Suprapubic skin (tissue), 4 donors: ENCODE results near the gene MNS1. TPM values are rescaled to one million over a fixed set of nuclear protein-coding genes. Genes with fewer than 3 reads are reported as not detected.

Source experiments
- DNase-seq, 2 donors: peaks; one replicate each; pipeline ENCODE4 v3.0.0-alpha.2; 2019; ENCODE audit warnings: low spot score in 2 of 2
- H3K27ac ChIP-seq: fragments of 200-600 bp; sonication (generic); one replicate; pipeline ENCODE4 v1.5.1; 2019
- H3K27me3 ChIP-seq: fragments of 200-600 bp; sonication (generic); one replicate; pipeline ENCODE4 v1.5.1; 2019
- H3K36me3 ChIP-seq: fragments of 200-600 bp; sonication (generic); one replicate; pipeline ENCODE4 v1.5.1; 2019
- H3K4me1 ChIP-seq: fragments of 200-600 bp; sonication (generic); one replicate; pipeline ENCODE4 v1.5.1; 2019
- H3K4me3 ChIP-seq: fragments of 200-600 bp; sonication (generic); one replicate; pipeline ENCODE4 v1.5.1; 2019; ENCODE audit warnings: mild to moderate bottlenecking
- H3K9me3 ChIP-seq: fragments of 200-600 bp; sonication (generic); one replicate; pipeline ENCODE4 v1.5.1; 2019
- CTCF ChIP-seq, 2 donors: fragments of 200-600 bp in 1 of 2; fragments of 450-650 bp in 1 of 2; sonication (generic) in 1 of 2; IDR thresholded peaks; one replicate each; pipeline ENCODE4 v1.5.1; 2016 to 2019; ENCODE audit warnings: antibody characterized with exemption in 2 of 2, mild to moderate bottlenecking in 1 of 2, moderate library complexity in 1 of 2
- EP300 ChIP-seq: sonication (generic); formaldehyde crosslinking; IDR thresholded peaks from one replicate; pipeline ENCODE4 v1.6.1; 2017; ENCODE audit warnings: antibody characterized with exemption
- POLR2A ChIP-seq, 2 donors: fragments of 450-650 bp; IDR thresholded peaks; one replicate each; pipeline ENCODE4 v1.6.1; 2017; ENCODE audit warnings: antibody characterized with exemption in 2 of 2, mild to moderate bottlenecking in 2 of 2, moderate library complexity in 2 of 2
- POLR2AphosphoS5 ChIP-seq, 3 donors: sonication (generic); formaldehyde crosslinking; IDR thresholded peaks; one replicate each; pipeline ENCODE4 v1.6.1; 2017; ENCODE audit warnings: antibody characterized with exemption in 3 of 3
- WGBS: methylation state at CpG from one replicate; pipeline ENCODE4 v1.1.5; 2018; 5-methylcytosine and 5-hydroxymethylcytosine counted together
- total RNA-seq, 4 donors: library from RNA; depleted of rRNA; stranded (reverse); fragments of >200 nt; gene quantifications; one replicate each; pipeline ENCODE4 v1.1.0, GENCODE V29; 2016

The MNS1 gene
- total RNA-seq, 4 donors from 2014 or later: 0.23 to 1.6 TPM; not detected in 2

DNA sequence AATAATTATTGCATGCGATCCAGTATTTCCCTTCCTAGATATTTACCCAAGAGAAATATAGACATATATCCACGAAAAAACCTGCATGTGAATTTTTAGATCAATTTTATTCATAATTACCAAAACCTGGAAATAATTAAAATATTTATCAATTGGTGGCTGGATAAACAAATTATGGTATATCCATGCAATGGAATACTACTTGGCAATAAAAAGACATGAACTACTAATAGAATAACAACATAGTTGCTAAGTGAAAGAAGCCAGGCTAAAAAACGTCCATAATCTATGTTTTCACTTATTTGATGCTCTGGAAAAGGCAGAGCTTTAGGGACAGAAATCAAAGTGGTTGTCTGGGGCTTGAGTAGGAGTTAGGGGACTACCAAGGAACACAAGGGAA is 79.0 kb downstream of the MNS1 start:
- TF ChIP-seq EP300 (no peak), CTCF (IDR thresholded peaks at IDR 0.05) (no peak)
- H3K4me1 ChIP-seq: no peaks in the 10 kb centered on the region
- H3K36me3 ChIP-seq: no peaks in the 10 kb centered on the region
- DNase-seq: no peak
- H3K9me3 ChIP-seq: no peaks in the 10 kb centered on the region
- no peak overlapping the region for H3K27ac ChIP-seq
- WGBS: 94% methylated on average over 3 of the region's 3 CpGs
- no peaks in the 10 kb centered on the region for H3K27me3 ChIP-seq
- H3K4me3 ChIP-seq: no peak overlapping the region

GRCh38 chr15:56383010-56383409 is 81.9 kb downstream of the MNS1 start:
- peaks cover 6% of the 10 kb centered on the region for H3K9me3 ChIP-seq
- DNase-seq: no peak
- H3K4me3 ChIP-seq: no peak overlapping the region
- H3K36me3 ChIP-seq: no peaks in the 10 kb centered on the region
- H3K27me3 ChIP-seq: no peaks in the 10 kb centered on the region
- no peaks in the 10 kb centered on the region for H3K4me1 ChIP-seq
- 100% methylated on average over 3 of the region's 3 CpGs for WGBS
- no peak overlapping the region for H3K27ac ChIP-seq
- TF ChIP-seq POLR2AphosphoS5 (IDR thresholded peaks at IDR 0.05) (no peak), POLR2A (IDR thresholded peaks at IDR 0.05) (no peak), EP300 (no peak), CTCF (IDR thresholded peaks at IDR 0.05) (no peak)

Other genes starting within 250 kb of the MNS1 start
- gene RFX7, start 221.3 kb downstream of the MNS1 start, total RNA-seq: 10 to 100 TPM; 17.8 to 40.4 (median 22.2) TPM
- 10 to 100 TPM in 1 of 4 donors, 1 to 10 TPM in 3; 6.5 to 16.6 (median 8.9) TPM for gene TEX9, start 99.7 kb downstream of the MNS1 start, total RNA-seq